ENCODE results near the gene OPCML. TPM values are rescaled to one million over a fixed set of nuclear protein-coding genes. Genes with fewer than 3 reads are reported as not detected.
A peak's percentile ranks its signal among the peaks of the same experiment; 100 is the strongest.

Gene OPCML
- total RNA-seq, 1 experiment from 2014 or later, result 0.94 TPM

DNA sequence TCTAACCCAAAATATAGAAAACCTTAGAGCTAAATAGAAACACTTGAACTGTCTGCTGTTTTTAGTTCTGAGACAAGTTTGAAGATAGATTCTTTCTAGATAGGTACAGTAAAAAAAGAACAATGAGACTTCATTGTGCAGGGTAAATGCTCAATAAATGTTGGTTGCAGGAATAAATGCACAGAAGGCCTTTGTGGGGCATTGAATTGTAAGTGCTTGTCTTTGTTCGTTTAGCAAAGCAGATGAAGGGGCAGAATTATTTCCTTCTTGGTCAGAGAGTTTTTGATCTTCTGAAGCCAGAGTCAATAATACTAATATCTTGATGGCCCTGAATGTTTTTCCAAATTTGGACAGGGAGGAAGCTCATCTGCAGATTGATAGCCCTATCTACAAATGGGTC, 340.4 kb downstream of the OPCML start:
- TF ChIP-seq, protein P1, sequence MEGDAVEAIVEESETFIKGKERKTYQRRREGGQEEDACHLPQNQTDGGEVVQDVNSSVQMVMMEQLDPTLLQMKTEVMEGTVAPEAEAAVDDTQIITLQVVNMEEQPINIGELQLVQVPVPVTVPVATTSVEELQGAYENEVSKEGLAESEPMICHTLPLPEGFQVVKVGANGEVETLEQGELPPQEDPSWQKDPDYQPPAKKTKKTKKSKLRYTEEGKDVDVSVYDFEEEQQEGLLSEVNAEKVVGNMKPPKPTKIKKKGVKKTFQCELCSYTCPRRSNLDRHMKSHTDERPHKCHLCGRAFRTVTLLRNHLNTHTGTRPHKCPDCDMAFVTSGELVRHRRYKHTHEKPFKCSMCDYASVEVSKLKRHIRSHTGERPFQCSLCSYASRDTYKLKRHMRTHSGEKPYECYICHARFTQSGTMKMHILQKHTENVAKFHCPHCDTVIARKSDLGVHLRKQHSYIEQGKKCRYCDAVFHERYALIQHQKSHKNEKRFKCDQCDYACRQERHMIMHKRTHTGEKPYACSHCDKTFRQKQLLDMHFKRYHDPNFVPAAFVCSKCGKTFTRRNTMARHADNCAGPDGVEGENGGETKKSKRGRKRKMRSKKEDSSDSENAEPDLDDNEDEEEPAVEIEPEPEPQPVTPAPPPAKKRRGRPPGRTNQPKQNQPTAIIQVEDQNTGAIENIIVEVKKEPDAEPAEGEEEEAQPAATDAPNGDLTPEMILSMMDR (conservative IDR thresholded peaks at IDR 0.05), result no peak
- no peaks in the 10 kb centered on the region for H3K79me1 ChIP-seq (ENCODE audit: insufficient read depth, low read depth, low read length, poor library complexity, severe bottlenecking)
- H3K23me2 ChIP-seq (ENCODE audit: insufficient read length, low read depth, low read length, poor library complexity, severe bottlenecking), result no peaks in the 10 kb centered on the region
- no peak overlapping the region for H4K8ac ChIP-seq (replicated peaks; ENCODE audit: insufficient read length, low read depth, low read length)
- no peak overlapping the region for H3T11ph ChIP-seq (ENCODE audit: low read length)
- no peak overlapping the region for H4K5ac ChIP-seq (ENCODE audit: insufficient read length, low read depth, low read length)
- H2BK20ac ChIP-seq (ENCODE audit: low read depth, low read length, poor library complexity, severe bottlenecking), result no peak overlapping the region
- no peaks in the 10 kb centered on the region for H3K79me2 ChIP-seq (ENCODE audit: insufficient read depth, low read length)
- H3K9me3 ChIP-seq (ENCODE audit: control insufficient read depth, low read depth, low read length), result no peaks in the 10 kb centered on the region
- H4K91ac ChIP-seq (ENCODE audit: insufficient read length, low read depth, low read length), result no peak overlapping the region
- H2BK5ac ChIP-seq (ENCODE audit: insufficient read length, low read length), result no peak overlapping the region
- no CpG with 5 or more reads among the region's 1 CpG for WGBS (ENCODE audit: extremely low coverage, insufficient read length, low lambda C conversion rate)
- H2AFZ ChIP-seq (ENCODE audit: low read length), result no peak overlapping the region
- DNase-seq, result no peak
- no peak overlapping the region for H2BK12ac ChIP-seq (ENCODE audit: insufficient read length, low read depth, low read length)
- no peaks in the 10 kb centered on the region for H3K27me3 ChIP-seq (ENCODE audit: insufficient read depth, low read length)
- Mint-ChIP-seq H3K4me1 (peaks cover 4 to 5% of the 10 kb centered on the region in 2 experiments), H3K27me3 (ENCODE audit: low read depth) (no peaks in the 10 kb centered on the region), H3K27ac (no peak overlapping the region), H3K4me3 (no peak overlapping the region), H3K9me3 (no peaks in the 10 kb centered on the region), H3K36me3 (ENCODE audit: insufficient read depth in 1 of 3, low read depth in 3 of 3) (no peaks in the 10 kb centered on the region)
- H3K27ac ChIP-seq (ENCODE audit: insufficient read length, low read depth, low read length), result no peak overlapping the region
- H3K14ac ChIP-seq (ENCODE audit: insufficient read depth, low read length), result no peak overlapping the region
- no peak overlapping the region for H3K9ac ChIP-seq (ENCODE audit: extremely low read depth, insufficient read length, low read length)
- H3K56ac ChIP-seq (ENCODE audit: insufficient read length, low read depth, low read length), result no peak overlapping the region
- H3K23ac ChIP-seq (ENCODE audit: insufficient read length, low read depth, low read length), result no peak overlapping the region
- no peak overlapping the region for H3K4ac ChIP-seq (ENCODE audit: low read depth, low read length)
- H4K20me1 ChIP-seq (ENCODE audit: control insufficient read depth, insufficient read depth, insufficient read length), result no peaks in the 10 kb centered on the region
- H3K18ac ChIP-seq (ENCODE audit: insufficient read length, low read depth, low read length), result no peak overlapping the region
- H3K4me2 ChIP-seq (ENCODE audit: insufficient read depth, insufficient read length, low read length), result no peak overlapping the region
- H2BK120ac ChIP-seq (ENCODE audit: low read depth, low read length, poor library complexity, severe bottlenecking), result peak overlapping the region; percentile 7
- no peaks in the 10 kb centered on the region; the same call in 1 of the 2 replicates for H3K4me1 ChIP-seq (ENCODE audit: insufficient read depth, low read length)
- H2AK5ac ChIP-seq (ENCODE audit: insufficient read length, low read length), result no peak overlapping the region
- no peak overlapping the region for H2BK15ac ChIP-seq (ENCODE audit: low read depth, low read length)

Data from H9 (cell line).